ENCODE measurements around the gene MAP2K7.

DNA sequence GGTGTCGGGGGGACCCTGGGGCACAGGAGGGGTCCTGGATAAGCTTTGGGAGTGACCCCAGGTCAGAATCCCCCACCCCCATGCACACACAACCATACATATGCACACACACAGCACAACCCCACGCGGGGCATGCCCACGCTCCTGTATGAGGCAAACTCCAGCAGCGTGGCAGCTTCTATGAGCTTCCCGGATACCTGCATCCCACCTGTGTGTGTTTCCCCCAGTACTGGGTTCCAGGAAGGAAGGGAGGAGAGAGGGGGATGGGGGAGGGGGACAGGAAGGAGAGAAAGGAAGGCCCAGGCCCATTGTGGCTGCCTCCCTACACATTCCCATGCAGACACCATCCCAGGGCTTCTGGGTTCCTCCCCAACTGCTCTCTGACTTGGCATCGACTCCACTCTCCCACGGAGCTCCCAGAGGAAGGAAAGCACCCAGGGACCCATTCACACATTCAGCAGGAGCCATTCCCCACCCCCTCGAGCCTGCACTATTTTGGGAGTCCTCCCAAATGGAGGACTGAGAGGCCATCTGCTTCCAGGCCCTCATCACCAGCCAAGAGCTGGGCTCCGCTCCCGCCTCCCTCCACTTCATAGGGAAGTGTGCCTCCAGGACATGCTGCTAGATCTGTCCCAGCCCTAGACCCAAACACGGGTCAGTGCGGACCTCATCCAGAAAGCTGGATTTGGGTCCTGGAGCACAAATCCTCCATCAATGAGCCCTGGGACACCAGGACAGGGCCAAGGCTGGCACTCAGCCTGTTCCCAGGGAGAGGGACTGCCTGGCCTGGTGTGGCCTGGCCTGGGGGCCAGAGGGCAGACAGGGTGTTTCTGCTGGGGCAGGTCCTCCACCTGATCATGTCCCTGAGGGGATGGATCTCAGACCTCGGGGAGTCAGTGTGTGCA, 42.7 kb upstream of the MAP2K7 start:
- TF ChIP-seq, protein P1, sequence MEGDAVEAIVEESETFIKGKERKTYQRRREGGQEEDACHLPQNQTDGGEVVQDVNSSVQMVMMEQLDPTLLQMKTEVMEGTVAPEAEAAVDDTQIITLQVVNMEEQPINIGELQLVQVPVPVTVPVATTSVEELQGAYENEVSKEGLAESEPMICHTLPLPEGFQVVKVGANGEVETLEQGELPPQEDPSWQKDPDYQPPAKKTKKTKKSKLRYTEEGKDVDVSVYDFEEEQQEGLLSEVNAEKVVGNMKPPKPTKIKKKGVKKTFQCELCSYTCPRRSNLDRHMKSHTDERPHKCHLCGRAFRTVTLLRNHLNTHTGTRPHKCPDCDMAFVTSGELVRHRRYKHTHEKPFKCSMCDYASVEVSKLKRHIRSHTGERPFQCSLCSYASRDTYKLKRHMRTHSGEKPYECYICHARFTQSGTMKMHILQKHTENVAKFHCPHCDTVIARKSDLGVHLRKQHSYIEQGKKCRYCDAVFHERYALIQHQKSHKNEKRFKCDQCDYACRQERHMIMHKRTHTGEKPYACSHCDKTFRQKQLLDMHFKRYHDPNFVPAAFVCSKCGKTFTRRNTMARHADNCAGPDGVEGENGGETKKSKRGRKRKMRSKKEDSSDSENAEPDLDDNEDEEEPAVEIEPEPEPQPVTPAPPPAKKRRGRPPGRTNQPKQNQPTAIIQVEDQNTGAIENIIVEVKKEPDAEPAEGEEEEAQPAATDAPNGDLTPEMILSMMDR (IDR thresholded peaks at IDR 0.05): no peak
- no peak for TF ChIP-seq EP300 (IDR thresholded peaks at IDR 0.05)

Data from gastroesophageal sphincter (tissue), 3 donors.